HEK293T (cell line): ENCODE measurements around the gene NUDC.
"Not testable (repeated sequence)": the region's sequence is repeated elsewhere in the genome, so short reads cannot be mapped to it uniquely, and the experiment has no call there.

ENCODE experiments used
- ARNT ChIP-seq: fragments of 450-650 bp; IDR thresholded peaks from 2 replicates; pipeline ENCODE4 v1.6.1; 2017; ENCODE audit warnings: mild to moderate bottlenecking
- BHLHE40 ChIP-seq: fragments of 450-650 bp; IDR thresholded peaks from 2 replicates; pipeline ENCODE4 v1.6.1; 2016; ENCODE audit warnings: mild to moderate bottlenecking, moderate library complexity, borderline replicate concordance
- ELF4 ChIP-seq: fragments of 450-650 bp; IDR thresholded peaks from 2 replicates; pipeline ENCODE4 v1.6.1; 2017; ENCODE audit warnings: antibody characterized with exemption
- FOXA1 ChIP-seq: fragments of 450-650 bp; IDR thresholded peaks from 2 replicates; pipeline ENCODE4 v1.6.1; 2016; ENCODE audit warnings: mild to moderate bottlenecking
- FOXK2 ChIP-seq: fragments of 450-650 bp; IDR thresholded peaks from 2 replicates; pipeline ENCODE4 v1.6.1; 2016; ENCODE audit warnings: mild to moderate bottlenecking
- L3MBTL2 ChIP-seq: fragments of 450-650 bp; conservative IDR thresholded peaks from 2 replicates; pipeline ENCODE4 v1.6.1; 2016; ENCODE audit warnings: mild to moderate bottlenecking
- LEF1 ChIP-seq: fragments of 450-650 bp; IDR thresholded peaks from 2 replicates; pipeline ENCODE4 v1.6.1; 2017; ENCODE audit warnings: mild to moderate bottlenecking, borderline replicate concordance
- NFRKB ChIP-seq: fragments of 450-650 bp; IDR thresholded peaks from 2 replicates; pipeline ENCODE4 v1.6.1; 2016; ENCODE audit warnings: mild to moderate bottlenecking, moderate library complexity
- SP1 ChIP-seq: fragments of 450-650 bp; IDR thresholded peaks from 2 replicates; pipeline ENCODE4 v1.6.1; 2017
- SUZ12 ChIP-seq: fragments of 450-650 bp; IDR thresholded peaks from 2 replicates; pipeline ENCODE4 v1.6.1; 2016; ENCODE audit warnings: mild to moderate bottlenecking

DNA sequence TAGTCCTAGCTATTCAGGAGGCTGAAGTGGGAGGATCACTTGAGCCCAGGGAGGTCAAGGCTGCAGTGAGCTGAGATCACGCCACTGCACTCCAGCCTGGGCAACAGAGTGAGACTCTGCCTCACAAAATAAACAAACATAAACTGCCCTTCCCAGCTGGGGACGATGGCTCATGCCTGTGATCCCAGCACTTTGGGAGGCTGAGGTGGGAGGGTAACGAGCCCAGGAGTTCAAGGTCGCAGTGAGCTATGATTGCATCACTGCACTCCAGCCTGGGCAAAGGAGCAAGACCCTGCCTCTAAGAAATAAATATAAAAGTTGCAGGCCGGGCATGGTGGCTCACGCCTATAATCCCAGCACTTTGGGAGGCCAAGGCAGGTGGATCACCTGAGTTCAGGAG, 39.9 kb upstream of the NUDC start:
- TF ChIP-seq LEF1, BHLHE40, ELF4, L3MBTL2, FOXK2, ARNT, NFRKB, SP1, SUZ12, FOXA1: not testable (repeated sequence)
